A549 (cell line): ENCODE results near the gene TPSB2. TPM values are rescaled to one million over a fixed set of nuclear protein-coding genes. Genes with fewer than 3 reads are reported as not detected.
A peak's percentile ranks its signal among the peaks of the same experiment; 100 is the strongest.

Source experiments
- ATAC-seq, 2 experiments: fragments of 200-7000 bp in 1 of 2; fragments of >200 bp in 1 of 2; cut with Nextera tagmentation in 1 of 2; cut with Tn5 transposase in 1 of 2; 3 replicates each; pipeline versions ENCODE4 v1.8.0 to v1.9.1; 2018 to 2020; ENCODE audit warnings: mild to moderate bottlenecking in 1 of 2, moderate library complexity in 1 of 2
- CTCF ChIA-PET: fragments of 300-600 bp; sonication (Branson Sonifier 250); formaldehyde crosslinking; extraction: SDS; loops from one replicate; lab custom pipeline; 2021; ENCODE audit warnings: antibody characterized with exemption, inconsistent platforms; lab: Yijun Ruan, JAX
- POLR2A ChIA-PET: fragments of 350-600 bp; formaldehyde crosslinking; extraction: SDS; loops from one replicate; lab custom pipeline; 2021; ENCODE audit warnings: antibody characterized with exemption, inconsistent platforms; lab: Yijun Ruan, JAX
- DNase-seq, 2 experiments: peaks; one replicate each; pipeline versions ENCODE4 v3.0.0 to v3.0.0-alpha.2; 2011 to 2016; ENCODE audit warnings: low read depth in 1 of 2, low spot score in 1 of 2
- FAIRE-seq: peaks from 2 replicates; lab custom pipeline; 2011; peaks lifted over from hg19 to GRCh38; lab: Jason Lieb, UNC
- H3K27ac ChIP-seq, 2 experiments: fragments of >200 bp; sonication (Bioruptor Twin); formaldehyde crosslinking; 3 replicates each; pipeline ENCODE4 v1.5.1; 2016 to 2017
- H3K4me1 ChIP-seq: fragments of >200 bp; sonication (Bioruptor Twin); formaldehyde crosslinking; 3 replicates; pipeline ENCODE4 v1.6.1; 2016
- H3K4me2 ChIP-seq: fragments of >200 bp; sonication (Bioruptor Twin); formaldehyde crosslinking; 3 replicates; pipeline ENCODE4 v1.6.1; 2016
- H3K4me3 ChIP-seq: fragments of >200 bp; sonication (Bioruptor Twin); formaldehyde crosslinking; 3 replicates; pipeline ENCODE4 v1.5.1; 2016
- H3K9me3 ChIP-seq: fragments of >200 bp; sonication (Bioruptor Twin); formaldehyde crosslinking; 3 replicates; pipeline ENCODE4 v1.6.1; 2016
- CBX8 ChIP-seq: fragments of 200-600 bp; sonication (generic); IDR thresholded peaks from 2 replicates; pipeline ENCODE4 v1.6.1; 2016
- HDAC2 ChIP-seq: fragments of 200-600 bp; sonication (generic); IDR thresholded peaks from 2 replicates; pipeline ENCODE4 v1.6.1; 2016
- HEYL ChIP-seq: fragments of 250-450 bp; sonication (Bioruptor Pico); IDR thresholded peaks from 2 replicates; pipeline ENCODE4 v1.8.0; 2021; ENCODE audit warnings: mild to moderate bottlenecking, moderate library complexity
- HOXB5 ChIP-seq: fragments of 250-450 bp; sonication (Bioruptor Pico); IDR thresholded peaks from 2 replicates; pipeline ENCODE4 v1.5.0; 2020; ENCODE audit warnings: mild to moderate bottlenecking, moderate library complexity
- MAFK ChIP-seq: fragments of 450-650 bp; IDR thresholded peaks from 2 replicates; pipeline ENCODE4 v1.6.1; 2014; ENCODE audit not compliant: partially characterized antibody
- MYC ChIP-seq: IDR thresholded peaks from 2 replicates; pipeline ENCODE4 v1.6.1; 2012; ENCODE audit warnings: mild to moderate bottlenecking, inconsistent platforms, low read length, improper control_type of control experiment, borderline replicate concordance
- RAD21 ChIP-seq, 2 experiments: fragments of >200 bp in 1 of 2; sonication (Bioruptor Twin) in 1 of 2; formaldehyde crosslinking in 1 of 2; IDR thresholded peaks in 1 of 2; conservative IDR thresholded peaks in 1 of 2; 2 replicates in 1 of 2; 3 replicates in 1 of 2; pipeline ENCODE4 v1.6.1; 2012 to 2018; ENCODE audit warnings: inconsistent platforms in 1 of 2
- SMC3 ChIP-seq: fragments of >200 bp; sonication (Bioruptor Twin); formaldehyde crosslinking; IDR thresholded peaks from 3 replicates; pipeline ENCODE4 v1.6.1; 2018; ENCODE audit warnings: inconsistent platforms
- WGBS: methylation state at CpG from one replicate; pipeline ENCODE4 v1.1.6; 2017; ENCODE audit errors: missing lambda C conversion rate; 5-methylcytosine and 5-hydroxymethylcytosine counted together
- polyA plus RNA-seq, 4 experiments: library from polyadenylated mRNA; depleted of rRNA in 3 of 4; stranded (reverse); fragments of >200 nt; fragmentation: RNase III in 1 of 4; extraction: RNeasy Plus Mini Kit Qiagen cat#74134 plus additional on column Dnase treatment in 1 of 4; gene quantifications; 2 replicates in 3 of 4; 3 replicates in 1 of 4; pipeline ENCODE4 v1.2.3, GENCODE V29; 2011 to 2017
- TF ChIP-seq, protein P1 (sequence below): fragments of >200 bp; sonication (Bioruptor Twin); formaldehyde crosslinking; IDR thresholded peaks from 3 replicates; pipeline ENCODE4 v1.5.1; 2016
- TF ChIP-seq, protein P2 (sequence below): IDR thresholded peaks from 2 replicates; pipeline ENCODE4 v1.6.1; 2012

The TPSB2 gene
- polyA plus RNA-seq, 2 of the 4 experiments (the other 2 are of a cell fraction): not detected

DNA sequence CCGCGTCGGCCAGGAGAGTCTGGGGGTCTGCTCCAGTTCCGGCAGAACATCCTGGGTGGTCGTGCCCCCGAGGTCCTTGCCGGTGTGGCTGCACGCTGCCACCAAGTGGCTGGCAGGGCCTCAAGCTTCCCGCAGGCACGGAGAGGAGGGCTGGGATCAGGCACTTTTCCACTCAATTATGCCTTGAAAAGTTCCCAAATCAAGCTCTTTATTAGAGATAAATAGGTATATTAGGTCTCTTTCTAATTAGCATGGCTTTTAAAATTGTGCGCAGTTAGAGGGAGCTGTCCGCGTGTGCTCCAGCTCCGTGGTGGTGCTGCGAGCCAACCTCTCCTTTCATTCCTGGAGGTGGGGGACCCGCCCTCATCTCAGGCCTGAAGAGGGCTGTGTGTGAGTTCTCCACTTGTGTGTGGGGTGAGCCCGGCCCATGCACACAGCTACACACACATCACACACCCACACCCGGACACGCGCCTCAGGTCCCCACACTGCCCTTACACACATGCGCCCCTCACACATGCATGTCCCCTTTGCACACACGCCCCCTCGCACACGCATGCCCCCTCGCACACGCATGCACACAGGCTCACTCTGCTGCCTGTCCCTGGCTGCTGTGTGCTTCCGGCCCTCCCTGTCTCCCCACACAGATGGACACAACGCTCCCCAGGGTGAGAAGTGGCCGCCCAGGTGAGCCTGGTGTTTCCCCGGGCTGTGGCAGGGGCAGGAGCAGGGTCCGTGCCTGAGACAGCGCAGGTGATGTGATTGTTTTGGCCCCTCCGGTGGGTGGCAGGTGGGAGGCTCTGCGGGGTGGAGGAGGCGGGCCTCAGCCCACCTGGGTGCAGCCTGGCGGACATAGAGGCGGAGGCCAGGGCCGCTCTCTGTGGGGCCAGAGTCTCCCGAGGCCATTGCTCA lies 48.3 kb downstream of the TPSB2 start:
- Histone ChIP-seq H3K9me3 (no peaks in the 10 kb centered on the region), H3K4me1 (peaks cover 49% of the 10 kb centered on the region), H3K27ac (peak overlapping the region; percentile 97 to 100), H3K4me3 (peak overlapping the region; percentile 36; the same call in 2 of the 3 replicates), H3K4me2 (peak overlapping the region; percentile 100)
- WGBS: 53% methylated on average over 29 of the region's 39 CpGs
- FAIRE-seq (no peak), ATAC-seq (peak; percentile 8 to 33; a peak in 5 of 6 replicates), DNase-seq (no peak)
- CTCF ChIA-PET: interaction anchor here (0.7 to 5.6 kb wide), 23 partner anchors 10 to 97 kb away, joined by 3 to 53 read pairs (median 4); no protein-coding TSS in a partner anchor
- POLR2A ChIA-PET: no interaction called here
- TF ChIP-seq RAD21 (conservative IDR thresholded peaks at IDR 0.05 in 1 of 2, IDR thresholded peaks at IDR 0.05 in 1 of 2) (peak; percentile 55 to 68), HDAC2 (no peak), SMC3 (peak; percentile 65), MYC (no peak), CBX8 (no peak), MAFK (no peak)
- TF ChIP-seq, protein P1, sequence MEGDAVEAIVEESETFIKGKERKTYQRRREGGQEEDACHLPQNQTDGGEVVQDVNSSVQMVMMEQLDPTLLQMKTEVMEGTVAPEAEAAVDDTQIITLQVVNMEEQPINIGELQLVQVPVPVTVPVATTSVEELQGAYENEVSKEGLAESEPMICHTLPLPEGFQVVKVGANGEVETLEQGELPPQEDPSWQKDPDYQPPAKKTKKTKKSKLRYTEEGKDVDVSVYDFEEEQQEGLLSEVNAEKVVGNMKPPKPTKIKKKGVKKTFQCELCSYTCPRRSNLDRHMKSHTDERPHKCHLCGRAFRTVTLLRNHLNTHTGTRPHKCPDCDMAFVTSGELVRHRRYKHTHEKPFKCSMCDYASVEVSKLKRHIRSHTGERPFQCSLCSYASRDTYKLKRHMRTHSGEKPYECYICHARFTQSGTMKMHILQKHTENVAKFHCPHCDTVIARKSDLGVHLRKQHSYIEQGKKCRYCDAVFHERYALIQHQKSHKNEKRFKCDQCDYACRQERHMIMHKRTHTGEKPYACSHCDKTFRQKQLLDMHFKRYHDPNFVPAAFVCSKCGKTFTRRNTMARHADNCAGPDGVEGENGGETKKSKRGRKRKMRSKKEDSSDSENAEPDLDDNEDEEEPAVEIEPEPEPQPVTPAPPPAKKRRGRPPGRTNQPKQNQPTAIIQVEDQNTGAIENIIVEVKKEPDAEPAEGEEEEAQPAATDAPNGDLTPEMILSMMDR: peak; percentile 59
- TF ChIP-seq, protein P2, sequence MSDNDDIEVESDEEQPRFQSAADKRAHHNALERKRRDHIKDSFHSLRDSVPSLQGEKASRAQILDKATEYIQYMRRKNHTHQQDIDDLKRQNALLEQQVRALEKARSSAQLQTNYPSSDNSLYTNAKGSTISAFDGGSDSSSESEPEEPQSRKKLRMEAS: 0 out of 2 replicates have a peak, but pooled peaks have one; percentile 14

DNA sequence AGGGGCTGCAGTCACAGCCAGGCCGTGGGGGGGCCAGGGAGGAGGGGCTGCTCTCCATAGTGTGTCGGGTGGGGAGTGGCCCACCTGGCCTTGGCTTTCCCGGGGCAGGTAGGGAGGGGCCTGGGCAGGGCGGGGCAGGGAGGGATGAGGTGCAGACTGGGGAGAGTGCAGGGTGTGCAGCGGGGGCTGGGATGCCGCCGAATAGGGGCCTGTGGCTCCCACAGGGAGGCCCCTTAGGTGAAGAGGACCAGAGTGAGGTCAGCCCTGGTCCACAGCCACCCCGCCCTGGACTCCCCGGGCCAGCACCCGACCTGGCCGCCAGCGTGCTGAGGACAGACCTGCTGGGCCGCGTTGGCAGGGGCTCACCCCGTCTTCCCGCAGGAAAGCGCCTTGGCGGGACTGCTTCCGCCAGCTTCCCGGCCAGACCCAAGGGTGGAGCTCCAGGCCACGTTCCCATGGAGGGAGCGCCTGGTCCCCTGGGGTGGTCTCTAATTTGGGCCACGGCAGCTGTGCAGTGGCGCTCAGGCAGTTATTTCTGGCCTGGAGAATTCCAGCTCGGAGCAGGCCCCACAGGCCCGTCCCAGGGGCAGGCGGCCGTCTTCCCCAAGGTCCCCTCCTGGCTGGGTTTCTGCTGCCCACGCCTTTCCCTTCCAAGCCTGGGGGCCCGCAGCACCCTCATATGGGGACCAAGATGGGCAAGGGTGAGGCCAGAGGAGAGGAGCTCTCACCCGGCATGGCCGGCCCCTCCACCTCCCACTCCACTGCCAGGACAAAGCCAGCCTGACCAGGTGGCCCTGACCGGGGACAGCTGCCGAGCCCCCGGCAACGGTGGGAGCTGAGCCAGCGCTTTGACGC lies 49.2 kb downstream of the TPSB2 start:
- ChIA-PET POLR2A (no interaction called here), CTCF (interaction anchor here (0.7 to 5.6 kb wide), 17 partner anchors 9 to 96 kb away, joined by 3 to 53 read pairs (median 5); no protein-coding TSS in a partner anchor)
- ATAC-seq (peak in 1 of 2 experiments; percentile 12; a peak in 3 of 6 replicates), FAIRE-seq (no peak), DNase-seq (no peak)
- peak overlapping the region; percentile 100 for H3K4me2 ChIP-seq
- no peak for TF ChIP-seq HEYL (CRISPR knock-in tag)
- TF ChIP-seq HOXB5 (CRISPR knock-in tag): no peak
- TF ChIP-seq CBX8: no peak
- H3K27ac ChIP-seq: peak overlapping the region; percentile 97 to 100
- H3K4me1 ChIP-seq: peaks cover 56% of the 10 kb centered on the region
- 81% methylated on average over 24 of the region's 38 CpGs for WGBS
- no peaks in the 10 kb centered on the region for H3K9me3 ChIP-seq
- no peak overlapping the region for H3K4me3 ChIP-seq

Other genes starting within 250 kb of the TPSB2 start
- 0.06 and 0.07 TPM in 2 replicates for gene SOX8, start 248.4 kb downstream of the TPSB2 start, polyA plus RNA-seq (2011; rRNA removed)
- gene SOX8, start 248.4 kb downstream of the TPSB2 start, polyA plus RNA-seq (2017; fragmentation: RNase III; extraction: RNeasy Plus Mini Kit Qiagen cat#74134 plus additional on column Dnase treatment): 0.12 to 0.22 TPM (median 0.14 TPM) in 3 replicates
- gene SSTR5, start 157.4 kb downstream of the TPSB2 start, polyA plus RNA-seq (2011; rRNA removed): 0.08 TPM in 1 of 2 replicates, not detected in the other
- gene SSTR5, start 157.4 kb downstream of the TPSB2 start, polyA plus RNA-seq (2017; fragmentation: RNase III; extraction: RNeasy Plus Mini Kit Qiagen cat#74134 plus additional on column Dnase treatment): 0.06 TPM in 1 of 3 replicates, not detected in the others
- not detected in 2 replicates for gene C1QTNF8, start 133.9 kb downstream of the TPSB2 start, polyA plus RNA-seq (2011; rRNA removed)
- gene C1QTNF8, start 133.9 kb downstream of the TPSB2 start, polyA plus RNA-seq (2017; fragmentation: RNase III; extraction: RNeasy Plus Mini Kit Qiagen cat#74134 plus additional on column Dnase treatment): not detected in 3 replicates
- gene CACNA1H, start 77.1 kb downstream of the TPSB2 start, polyA plus RNA-seq (2011; rRNA removed): 7.2 and 8.6 TPM in 2 replicates
- gene CACNA1H, start 77.1 kb downstream of the TPSB2 start, polyA plus RNA-seq (2017; fragmentation: RNase III; extraction: RNeasy Plus Mini Kit Qiagen cat#74134 plus additional on column Dnase treatment): 11.7 to 15.8 TPM (median 14.1 TPM) in 3 replicates
- gene TPSG1, start 4.9 kb downstream of the TPSB2 start, polyA plus RNA-seq (2011; rRNA removed): not detected in 2 replicates
- 0.08 TPM in 1 of 3 replicates, not detected in the others for gene TPSG1, start 4.9 kb downstream of the TPSB2 start, polyA plus RNA-seq (2017; fragmentation: RNase III; extraction: RNeasy Plus Mini Kit Qiagen cat#74134 plus additional on column Dnase treatment)
- gene TPSAB1, start 10.5 kb upstream of the TPSB2 start, polyA plus RNA-seq (2011; rRNA removed): not detected in 2 replicates
- not detected in 3 replicates for gene TPSAB1, start 10.5 kb upstream of the TPSB2 start, polyA plus RNA-seq (2017; fragmentation: RNase III; extraction: RNeasy Plus Mini Kit Qiagen cat#74134 plus additional on column Dnase treatment)
- not detected in 2 replicates for gene TPSD1, start 25.9 kb upstream of the TPSB2 start, polyA plus RNA-seq (2011; rRNA removed)
- gene TPSD1, start 25.9 kb upstream of the TPSB2 start, polyA plus RNA-seq (2017; fragmentation: RNase III; extraction: RNeasy Plus Mini Kit Qiagen cat#74134 plus additional on column Dnase treatment): not detected in 3 replicates
- 131 and 170 TPM in 2 replicates for gene UBE2I, start 79.5 kb upstream of the TPSB2 start, polyA plus RNA-seq (2011; rRNA removed)
- 207 to 210 TPM (median 208 TPM) in 3 replicates for gene UBE2I, start 79.5 kb upstream of the TPSB2 start, polyA plus RNA-seq (2017; fragmentation: RNase III; extraction: RNeasy Plus Mini Kit Qiagen cat#74134 plus additional on column Dnase treatment)
- 0.31 and 0.42 TPM in 2 replicates for gene BAIAP3, start 103.5 kb upstream of the TPSB2 start, polyA plus RNA-seq (2011; rRNA removed)
- gene BAIAP3, start 103.5 kb upstream of the TPSB2 start, polyA plus RNA-seq (2017; fragmentation: RNase III; extraction: RNeasy Plus Mini Kit Qiagen cat#74134 plus additional on column Dnase treatment): 0.26 to 0.51 TPM (median 0.32 TPM) in 3 replicates
- 27.2 and 32.6 TPM in 2 replicates for gene TSR3, start 121.7 kb upstream of the TPSB2 start, polyA plus RNA-seq (2011; rRNA removed)
- 50.9 to 52.3 TPM (median 51.7 TPM) in 3 replicates for gene TSR3, start 121.7 kb upstream of the TPSB2 start, polyA plus RNA-seq (2017; fragmentation: RNase III; extraction: RNeasy Plus Mini Kit Qiagen cat#74134 plus additional on column Dnase treatment)
- gene GNPTG, start 121.7 kb upstream of the TPSB2 start, polyA plus RNA-seq (2011; rRNA removed): 24.2 and 25.3 TPM in 2 replicates
- gene GNPTG, start 121.7 kb upstream of the TPSB2 start, polyA plus RNA-seq (2017; fragmentation: RNase III; extraction: RNeasy Plus Mini Kit Qiagen cat#74134 plus additional on column Dnase treatment): 21.9 to 24.2 TPM (median 23.4 TPM) in 3 replicates
- 17.2 and 20.7 TPM in 2 replicates for gene UNKL, start 184.5 kb upstream of the TPSB2 start, polyA plus RNA-seq (2011; rRNA removed)
- gene UNKL, start 184.5 kb upstream of the TPSB2 start, polyA plus RNA-seq (2017; fragmentation: RNase III; extraction: RNeasy Plus Mini Kit Qiagen cat#74134 plus additional on column Dnase treatment): 37.6 to 41.2 TPM (median 38.2 TPM) in 3 replicates
- gene UQCC4, start 190.6 kb upstream of the TPSB2 start, polyA plus RNA-seq (2011; rRNA removed): 33.0 and 35.4 TPM in 2 replicates
- 21.5 to 23.6 TPM (median 23.0 TPM) in 3 replicates for gene UQCC4, start 190.6 kb upstream of the TPSB2 start, polyA plus RNA-seq (2017; fragmentation: RNase III; extraction: RNeasy Plus Mini Kit Qiagen cat#74134 plus additional on column Dnase treatment)
- gene PERCC1, start 200.9 kb upstream of the TPSB2 start, polyA plus RNA-seq (2011; rRNA removed): not detected in 2 replicates
- gene PERCC1, start 200.9 kb upstream of the TPSB2 start, polyA plus RNA-seq (2017; fragmentation: RNase III; extraction: RNeasy Plus Mini Kit Qiagen cat#74134 plus additional on column Dnase treatment): not detected in 3 replicates
- 0.16 and 0.34 TPM in 2 replicates for gene CCDC154, start 214.4 kb upstream of the TPSB2 start, polyA plus RNA-seq (2011; rRNA removed)
- gene CCDC154, start 214.4 kb upstream of the TPSB2 start, polyA plus RNA-seq (2017; fragmentation: RNase III; extraction: RNeasy Plus Mini Kit Qiagen cat#74134 plus additional on column Dnase treatment): 0.49 to 0.74 TPM (median 0.70 TPM) in 3 replicates
- 17.2 and 19.9 TPM in 2 replicates for gene CLCN7, start 244.8 kb upstream of the TPSB2 start, polyA plus RNA-seq (2011; rRNA removed)
- 51.6 to 69.7 TPM (median 62.8 TPM) in 3 replicates for gene CLCN7, start 244.8 kb upstream of the TPSB2 start, polyA plus RNA-seq (2017; fragmentation: RNase III; extraction: RNeasy Plus Mini Kit Qiagen cat#74134 plus additional on column Dnase treatment)